Measurements from ENCODE around the gene TMX2. TPM values are rescaled to one million over a fixed set of nuclear protein-coding genes. Genes with fewer than 3 reads are reported as not detected.
A peak's percentile ranks its signal among the peaks of the same experiment; 100 is the strongest.

Gene TMX2
- total RNA-seq, 1 experiment from 2014 or later: 151 TPM

- ChIA-PET CTCF (no interaction called here), POLR2A (interaction anchor here (0.6 kb wide), 1 partner anchor 58 kb away, joined by 3 read pairs; no protein-coding TSS in a partner anchor)
- peaks cover 51% of the 10 kb centered on the region for H3K4me1 ChIP-seq (ENCODE audit: control insufficient read depth, insufficient read depth, low read length)
- peak overlapping the region; percentile 57; the same call in 1 of the 2 replicates for H3K27ac ChIP-seq (ENCODE audit: low read length)
- H3K4me3 ChIP-seq (ENCODE audit: low read depth in 2 of 2, low read length in 2 of 2): no peak overlapping the region
- ATAC-seq (no peak), DNase-seq (ENCODE audit: low read depth, low spot score) (no peak)
- no peak for TF ChIP-seq TCF7L2 (IDR thresholded peaks at IDR 0.05; ENCODE audit: low read depth, low read length)
- no peak for TF ChIP-seq POLR2AphosphoS5 (IDR thresholded peaks at IDR 0.05; ENCODE audit: low read depth, low read length)
- TF ChIP-seq CTCF (IDR thresholded peaks at IDR 0.05): no peak
- TF ChIP-seq SIN3A (IDR thresholded peaks at IDR 0.05; ENCODE audit: borderline replicate concordance, insufficient read depth, low read depth, low read length): no peak
- no peak for TF ChIP-seq REST (IDR thresholded peaks at IDR 0.05; ENCODE audit: insufficient read depth in 1 of 2, low read depth in 2 of 2, low read length in 1 of 2)
- intact Hi-C loops (cut with micrococcal nuclease; ENCODE audit: unreplicated experiment) (no loop called here), in situ Hi-C loops (cut with HindIII; ENCODE audit: low pct_unique_long_range_greater_than_20kb, low sequenced_read_pairs) (no loop called here)
- no peaks in the 10 kb centered on the region for H3K27me3 ChIP-seq (ENCODE audit: control insufficient read depth, insufficient read depth, low read length)
- BruUV-seq (replicated peaks): no TSS peak
- no peaks in the 10 kb centered on the region for H3K9me3 ChIP-seq (ENCODE audit: control insufficient read depth, insufficient read depth, low read depth, low read length)
- H3K36me3 ChIP-seq (ENCODE audit: control insufficient read depth, insufficient read depth, low read length): no peaks in the 10 kb centered on the region; the same call in 1 of the 2 replicates
Measured at GRCh38 chr11:57786436-57786835, 74.0 kb downstream of the TMX2 start.

GRCh38 chr11:57787006-57787604 is 74.7 kb downstream of the TMX2 start:
- H3K4me3 ChIP-seq (ENCODE audit: low read depth in 2 of 2, low read length in 2 of 2): no peak overlapping the region
- no peaks in the 10 kb centered on the region for H3K9me3 ChIP-seq (ENCODE audit: control insufficient read depth, insufficient read depth, low read depth, low read length)
- peaks cover 50% of the 10 kb centered on the region for H3K4me1 ChIP-seq (ENCODE audit: control insufficient read depth, insufficient read depth, low read length)
- BruUV-seq (replicated peaks): no TSS peak
- in situ Hi-C loops (cut with HindIII; ENCODE audit: low pct_unique_long_range_greater_than_20kb, low sequenced_read_pairs) (no loop called here), intact Hi-C loops (cut with micrococcal nuclease; ENCODE audit: unreplicated experiment) (no loop called here)
- ChIA-PET CTCF (no interaction called here), POLR2A (interaction anchor here (0.6 kb wide), 1 partner anchor 58 kb away, joined by 3 read pairs; no protein-coding TSS in a partner anchor)
- DNase-seq (ENCODE audit: low read depth, low spot score): no peak
- no peak for TF ChIP-seq REST (IDR thresholded peaks at IDR 0.05; ENCODE audit: insufficient read depth in 1 of 2, low read depth in 2 of 2, low read length in 1 of 2)
- TF ChIP-seq POLR2AphosphoS5 (IDR thresholded peaks at IDR 0.05; ENCODE audit: low read depth, low read length): no peak
- no peak for TF ChIP-seq SIN3A (IDR thresholded peaks at IDR 0.05; ENCODE audit: borderline replicate concordance, insufficient read depth, low read depth, low read length)
- no peak for TF ChIP-seq CTCF (IDR thresholded peaks at IDR 0.05)
- no peak for TF ChIP-seq TCF7L2 (IDR thresholded peaks at IDR 0.05; ENCODE audit: low read depth, low read length)
- no peaks in the 10 kb centered on the region for H3K27me3 ChIP-seq (ENCODE audit: control insufficient read depth, insufficient read depth, low read length)
- H3K27ac ChIP-seq (ENCODE audit: low read length): peak overlapping the region; percentile 57
- no peaks in the 10 kb centered on the region; the same call in 1 of the 2 replicates for H3K36me3 ChIP-seq (ENCODE audit: control insufficient read depth, insufficient read depth, low read length)
- ATAC-seq: no peak
